HepG2 (cell line): ENCODE data around the gene IGF2BP1. TPM values are rescaled to one million over a fixed set of nuclear protein-coding genes. Genes with fewer than 3 reads are reported as not detected.

Source experiments
- DNMT3B ChIP-seq: conservative IDR thresholded peaks from 2 replicates; pipeline ENCODE4 v1.6.1; 2016; ENCODE audit warnings: missing biosample characterization, control low read depth
- ELK4 ChIP-seq: sonication (generic); formaldehyde crosslinking; IDR thresholded peaks from 2 replicates; pipeline ENCODE4 v1.9.0; 2021; ENCODE audit warnings: missing genetic modification reagents, borderline replicate concordance
- HMG20A ChIP-seq: IDR thresholded peaks from 2 replicates; pipeline ENCODE4 v1.6.1; 2016; ENCODE audit warnings: borderline replicate concordance
- MZF1 ChIP-seq: sonication (generic); formaldehyde crosslinking; IDR thresholded peaks from 2 replicates; pipeline ENCODE4 v1.8.1; 2023; ENCODE audit warnings: mild to moderate bottlenecking, missing genetic modification reagents, borderline replicate concordance
- PHF8 ChIP-seq: sonication (generic); formaldehyde crosslinking; IDR thresholded peaks from 2 replicates; pipeline ENCODE4 v1.5.0; 2020; ENCODE audit warnings: missing genetic modification reagents
- PRPF4 ChIP-seq: fragments of 200-400 bp; formaldehyde crosslinking; IDR thresholded peaks from 2 replicates; pipeline ENCODE4 v1.6.1; 2016; ENCODE audit warnings: low read length, low read depth; ENCODE audit not compliant: poor library complexity, severe bottlenecking
- RBAK ChIP-seq: sonication (generic); formaldehyde crosslinking; IDR thresholded peaks from 2 replicates; pipeline ENCODE4 v1.5.1; 2020; ENCODE audit warnings: mild to moderate bottlenecking, missing genetic modification reagents
- SNAPC4 ChIP-seq: sonication (generic); formaldehyde crosslinking; IDR thresholded peaks from 2 replicates; pipeline ENCODE4 v1.4.0; 2020; ENCODE audit warnings: mild to moderate bottlenecking, missing genetic modification reagents
- STAT5B ChIP-seq: sonication (generic); formaldehyde crosslinking; IDR thresholded peaks from 2 replicates; pipeline ENCODE4 v1.4.0; 2020; ENCODE audit warnings: missing genetic modification reagents
- TFE3 ChIP-seq: IDR thresholded peaks from 2 replicates; pipeline ENCODE4 v1.6.1; 2016
- THYN1 ChIP-seq: sonication (generic); formaldehyde crosslinking; IDR thresholded peaks from 2 replicates; pipeline ENCODE4 v1.8.1; 2023; ENCODE audit warnings: low read depth, mild to moderate bottlenecking, moderate library complexity, missing genetic modification reagents, borderline replicate concordance
- YY1 ChIP-seq: IDR thresholded peaks from 2 replicates; pipeline ENCODE4 v1.6.1; 2011; ENCODE audit warnings: low read length, low read depth, moderate library complexity, mild to moderate bottlenecking; ENCODE audit not compliant: insufficient read depth, insufficient replicate concordance
- ZFY ChIP-seq: sonication (generic); formaldehyde crosslinking; IDR thresholded peaks from 2 replicates; pipeline ENCODE4 v1.4.0; 2020; ENCODE audit warnings: missing genetic modification reagents
- ZKSCAN5 ChIP-seq: sonication (generic); formaldehyde crosslinking; IDR thresholded peaks from 2 replicates; pipeline ENCODE4 v1.5.1; 2020; ENCODE audit warnings: mild to moderate bottlenecking, missing genetic modification reagents
- ZMAT3 ChIP-seq: sonication (generic); formaldehyde crosslinking; conservative IDR thresholded peaks from 2 replicates; pipeline ENCODE4 v1.7.0; 2021; ENCODE audit warnings: missing genetic modification reagents
- ZNF224 ChIP-seq: sonication (generic); formaldehyde crosslinking; IDR thresholded peaks from 2 replicates; pipeline ENCODE4 v1.5.0; 2020; ENCODE audit warnings: mild to moderate bottlenecking, missing genetic modification reagents
- ZNF264 ChIP-seq: sonication (generic); formaldehyde crosslinking; IDR thresholded peaks from 2 replicates; pipeline ENCODE4 v1.4.0; 2020; ENCODE audit warnings: missing genetic modification reagents
- ZNF441 ChIP-seq: sonication (generic); formaldehyde crosslinking; IDR thresholded peaks from 2 replicates; pipeline ENCODE4 v1.7.0; 2021; ENCODE audit warnings: missing genetic modification reagents, borderline replicate concordance
- ZNF556 ChIP-seq: sonication (generic); formaldehyde crosslinking; IDR thresholded peaks from 2 replicates; pipeline ENCODE4 v1.4.0; 2020; ENCODE audit warnings: mild to moderate bottlenecking, missing genetic modification reagents, borderline replicate concordance
- ZNF577 ChIP-seq: sonication (generic); formaldehyde crosslinking; IDR thresholded peaks from 2 replicates; pipeline ENCODE4 v1.4.0; 2020; ENCODE audit warnings: mild to moderate bottlenecking, low read depth, missing genetic modification reagents, borderline replicate concordance
- ZNF616 ChIP-seq: sonication (generic); formaldehyde crosslinking; IDR thresholded peaks from 2 replicates; pipeline ENCODE4 v1.5.0; 2020; ENCODE audit warnings: low read depth, mild to moderate bottlenecking, missing genetic modification reagents
- ZNF747 ChIP-seq: sonication (generic); formaldehyde crosslinking; IDR thresholded peaks from 2 replicates; pipeline ENCODE4 v1.8.1; 2023; ENCODE audit warnings: missing genetic modification reagents, mild to moderate bottlenecking, borderline replicate concordance
- ZNF768 ChIP-seq: sonication (generic); formaldehyde crosslinking; IDR thresholded peaks from 2 replicates; pipeline ENCODE4 v1.4.0; 2020; ENCODE audit warnings: missing genetic modification reagents
- polyA plus RNA-seq, 8 experiments: library from polyadenylated mRNA; depleted of rRNA in 3 of 8; stranded (reverse) in 7 of 8; unstranded in 1 of 8; fragments of >200 nt; fragmentation: Illumina TruSeq in 4 of 8; extraction: Trizol in 4 of 8; gene quantifications; 2 replicates each; pipeline versions ENCODE4 v1.2.1 to v1.2.3, GENCODE V29; 2011 to 2016; ENCODE audit warnings: low read depth in 4 of 8, missing spikeins in 1 of 8, mixed read lengths in 1 of 8; ENCODE audit not compliant: insufficient read depth in 1 of 8
- total RNA-seq, 5 experiments: library from RNA; depleted of rRNA; stranded (reverse); fragments of >200 nt; fragmentation: Illumina TruSeq; extraction: Trizol; gene quantifications; 2 replicates each; pipeline ENCODE4 v1.2.3, GENCODE V29; 2016; ENCODE audit warnings: low read depth in 1 of 5

Gene IGF2BP1
- total and polyA plus RNA-seq, 2 of the 13 experiments (the other 11 are each of a cell fraction or from before 2014, with no cell fraction given) = 29.7 to 75.1 TPM

- 0 out of 2 replicates have a peak, but pooled peaks have one; percentile 25 for TF ChIP-seq ELK4 (CRISPR knock-in tag)
- peak; percentile 79; the same call in 1 of the 2 replicates for TF ChIP-seq TFE3
- peak; percentile 91 for TF ChIP-seq STAT5B (CRISPR knock-in tag)
- TF ChIP-seq ZNF768 (CRISPR knock-in tag) = peak; percentile 87; the same call in 1 of the 2 replicates
- no peak for TF ChIP-seq HMG20A (CRISPR knock-in tag)
- TF ChIP-seq YY1 = peak; percentile 47
- 0 out of 2 replicates have a peak, but pooled peaks have one; percentile 16 for TF ChIP-seq DNMT3B (CRISPR knock-in tag)
- TF ChIP-seq THYN1 (CRISPR knock-in tag) = no peak; the same call in 1 of the 2 replicates
- peak; percentile 84 for TF ChIP-seq ZFY (CRISPR knock-in tag)
- no peak for TF ChIP-seq ZNF556 (CRISPR knock-in tag)
- TF ChIP-seq ZNF441 = no peak; the same call in 1 of the 2 replicates
- no peak for TF ChIP-seq ZNF577 (CRISPR knock-in tag)
- TF ChIP-seq PRPF4 = no peak
- no peak; the same call in 1 of the 2 replicates for TF ChIP-seq MZF1 (CRISPR knock-in tag)
- no peak for TF ChIP-seq ZKSCAN5 (CRISPR knock-in tag)
- peak; percentile 76; the same call in 1 of the 2 replicates for TF ChIP-seq RBAK (CRISPR knock-in tag)
- peak; percentile 79 for TF ChIP-seq ZNF264 (CRISPR knock-in tag)
- TF ChIP-seq SNAPC4 (CRISPR knock-in tag) = peak; percentile 88; the same call in 1 of the 2 replicates
- no peak for TF ChIP-seq ZNF224 (CRISPR knock-in tag)
- peak; percentile 88 for TF ChIP-seq PHF8 (CRISPR knock-in tag)
- TF ChIP-seq ZMAT3 (CRISPR knock-in tag) = peak; percentile 63
- peak; percentile 84 for TF ChIP-seq ZNF747 (CRISPR knock-in tag)
- TF ChIP-seq ZNF616 (CRISPR knock-in tag) = peak; percentile 62; the same call in 1 of the 2 replicates
Measured at GRCh38 chr17:48995974-48996721, 1.0 kb upstream of the IGF2BP1 start (continued).
